Measurements from ENCODE around the gene ZMIZ1.
A peak's percentile ranks its signal among the peaks of the same experiment; 100 is the strongest.
"Not testable (repeated sequence)": the region's sequence is repeated elsewhere in the genome, so short reads cannot be mapped to it uniquely, and the experiment has no call there.

The ZMIZ1 gene

GRCh38 chr10:79275105-79275430, 206.3 kb downstream of the ZMIZ1 start:
- DNase-seq (ENCODE audit: low read depth, low spot score): no peak
- no peak overlapping the region for H3K4me3 ChIP-seq (ENCODE audit: low read length)

GRCh38 chr10:79275431-79275851, 206.7 kb downstream of the ZMIZ1 start:
- no peak for DNase-seq (ENCODE audit: low read depth, low spot score)
- H3K4me3 ChIP-seq (ENCODE audit: low read length): no peak overlapping the region

GRCh38 chr10:79277579-79278269, 209.0 kb downstream of the ZMIZ1 start:
- DNase-seq (ENCODE audit: low read depth, low spot score): no peak
- H3K4me3 ChIP-seq (ENCODE audit: low read length): no peak overlapping the region

- not testable (repeated sequence) for DNase-seq (ENCODE audit: low read depth, low spot score); H3K4me3 ChIP-seq (ENCODE audit: low read length)
These were observed 210.3 kb downstream of the ZMIZ1 start for GRCh38 chr10:79279047-79279446.

- no peak overlapping the region for H3K4me3 ChIP-seq (ENCODE audit: low read length)
- DNase-seq (ENCODE audit: low read depth, low spot score): no peak
These were observed 212.2 kb downstream of the ZMIZ1 start for GRCh38 chr10:79280956-79281355.

- DNase-seq (ENCODE audit: low read depth, low spot score): no peak
- H3K4me3 ChIP-seq (ENCODE audit: low read length): no peak overlapping the region
These were observed 213.6 kb downstream of the ZMIZ1 start for GRCh38 chr10:79282388-79282787.

- no peak for DNase-seq (ENCODE audit: low read depth, low spot score)
- no peak overlapping the region for H3K4me3 ChIP-seq (ENCODE audit: low read length)
These were observed 214.8 kb downstream of the ZMIZ1 start for GRCh38 chr10:79283616-79284015.

GRCh38 chr10:79284158-79284871, 215.5 kb downstream of the ZMIZ1 start:
- no peak overlapping the region for H3K4me3 ChIP-seq (ENCODE audit: low read length)
- no peak for DNase-seq (ENCODE audit: low read depth, low spot score)

GRCh38 chr10:79285315-79286197, 216.8 kb downstream of the ZMIZ1 start:
- no peak for DNase-seq (ENCODE audit: low read depth, low spot score)
- H3K4me3 ChIP-seq (ENCODE audit: low read length): no peak overlapping the region

- peak; percentile 60 for DNase-seq (ENCODE audit: low read depth, low spot score)
- no peak overlapping the region for H3K4me3 ChIP-seq (ENCODE audit: low read length)
These were observed 217.7 kb downstream of the ZMIZ1 start for GRCh38 chr10:79286318-79286951.

- no peak for DNase-seq (ENCODE audit: low read depth, low spot score)
- H3K4me3 ChIP-seq (ENCODE audit: low read length): no peak overlapping the region
These were observed 219.4 kb downstream of the ZMIZ1 start for GRCh38 chr10:79287973-79288723.

GRCh38 chr10:79289801-79290200, 221.0 kb downstream of the ZMIZ1 start:
- no peak for DNase-seq (ENCODE audit: low read depth, low spot score)
- H3K4me3 ChIP-seq (ENCODE audit: low read length): no peak overlapping the region

- H3K4me3 ChIP-seq (ENCODE audit: low read length): no peak overlapping the region
- DNase-seq (ENCODE audit: low read depth, low spot score): no peak
These were observed 223.4 kb downstream of the ZMIZ1 start for GRCh38 chr10:79292026-79292766.

GRCh38 chr10:79292891-79293746, 224.4 kb downstream of the ZMIZ1 start:
- H3K4me3 ChIP-seq (ENCODE audit: low read length): no peak overlapping the region
- no peak for DNase-seq (ENCODE audit: low read depth, low spot score)

- no peak overlapping the region for H3K4me3 ChIP-seq (ENCODE audit: low read length)
- DNase-seq (ENCODE audit: low read depth, low spot score): no peak
These were observed 225.2 kb downstream of the ZMIZ1 start for GRCh38 chr10:79293841-79294581.

- H3K4me3 ChIP-seq (ENCODE audit: low read length): no peak overlapping the region
- no peak for DNase-seq (ENCODE audit: low read depth, low spot score)
These were observed 226.8 kb downstream of the ZMIZ1 start for GRCh38 chr10:79295563-79295962.

GRCh38 chr10:79296431-79296830, 227.7 kb downstream of the ZMIZ1 start:
- DNase-seq (ENCODE audit: low read depth, low spot score): no peak
- no peak overlapping the region for H3K4me3 ChIP-seq (ENCODE audit: low read length)

All from Jurkat, Clone E6-1 (cell line).